Measurements from ENCODE around the gene CHRD.

The CHRD gene

DNA sequence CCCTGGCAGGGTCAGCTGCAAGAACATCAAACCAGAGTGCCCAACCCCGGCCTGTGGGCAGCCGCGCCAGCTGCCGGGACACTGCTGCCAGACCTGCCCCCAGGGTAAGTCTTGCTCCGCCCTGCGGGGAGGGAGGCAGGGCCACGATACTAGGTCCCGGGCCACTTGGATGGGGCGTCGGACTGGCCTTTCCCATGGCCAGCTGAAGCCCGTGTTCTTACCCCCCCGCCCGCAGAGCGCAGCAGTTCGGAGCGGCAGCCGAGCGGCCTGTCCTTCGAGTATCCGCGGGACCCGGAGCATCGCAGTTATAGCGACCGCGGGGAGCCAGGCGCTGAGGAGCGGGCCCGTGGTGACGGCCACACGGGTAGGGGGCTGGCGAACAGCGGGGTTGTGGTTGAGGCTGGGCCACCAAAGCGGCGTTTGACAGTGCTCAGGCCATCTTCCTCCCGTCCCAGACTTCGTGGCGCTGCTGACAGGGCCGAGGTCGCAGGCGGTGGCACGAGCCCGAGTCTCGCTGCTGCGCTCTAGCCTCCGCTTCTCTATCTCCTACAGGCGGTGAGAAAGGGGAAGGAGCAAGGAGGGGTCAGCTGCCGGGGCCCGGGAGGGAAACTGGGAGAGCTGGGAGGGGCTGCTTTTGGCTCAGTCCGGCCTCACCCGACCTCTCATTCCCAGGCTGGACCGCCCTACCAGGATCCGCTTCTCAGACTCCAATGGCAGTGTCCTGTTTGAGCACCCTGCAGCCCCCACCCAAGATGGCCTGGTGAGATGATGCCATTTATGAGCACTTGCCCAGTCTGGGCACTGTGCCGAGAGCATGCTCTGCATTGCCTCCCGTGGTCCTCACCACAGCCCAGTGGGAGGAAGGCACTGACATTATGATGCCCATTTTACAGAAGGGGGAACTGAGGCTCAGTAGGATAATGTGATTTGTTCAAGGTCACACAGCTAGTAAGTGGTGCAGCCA lies 1.7 kb downstream of the CHRD start:
- Histone ChIP-seq H3K4me3 (ENCODE audit: low read length) (peak overlapping the region; percentile 2), H3K9ac (ENCODE audit: low read length) (no peak overlapping the region), H3K27me3 (ENCODE audit: control insufficient read depth, insufficient read depth, low read length) (peaks cover 49% of the 10 kb centered on the region), H3K4me1 (ENCODE audit: control insufficient read depth, insufficient read depth, low read length) (peaks cover 24% of the 10 kb centered on the region), H3K9me3 (ENCODE audit: control insufficient read depth, low read length) (no peaks in the 10 kb centered on the region), H3K36me3 (ENCODE audit: control insufficient read depth, insufficient read depth, low read length) (no peaks in the 10 kb centered on the region)

- Histone ChIP-seq H3K27me3 (ENCODE audit: control insufficient read depth, insufficient read depth, low read length) (peaks cover 44% of the 10 kb centered on the region), H3K4me1 (ENCODE audit: control insufficient read depth, insufficient read depth, low read length) (peaks cover 23% of the 10 kb centered on the region), H3K9me3 (ENCODE audit: control insufficient read depth, low read length) (no peaks in the 10 kb centered on the region), H3K4me3 (ENCODE audit: low read length) (no peak overlapping the region), H3K9ac (ENCODE audit: low read length) (no peak overlapping the region), H3K36me3 (ENCODE audit: control insufficient read depth, insufficient read depth, low read length) (no peaks in the 10 kb centered on the region)
Observed at GRCh38 chr3:184382326-184383032, 2.6 kb downstream of the CHRD start.

DNA sequence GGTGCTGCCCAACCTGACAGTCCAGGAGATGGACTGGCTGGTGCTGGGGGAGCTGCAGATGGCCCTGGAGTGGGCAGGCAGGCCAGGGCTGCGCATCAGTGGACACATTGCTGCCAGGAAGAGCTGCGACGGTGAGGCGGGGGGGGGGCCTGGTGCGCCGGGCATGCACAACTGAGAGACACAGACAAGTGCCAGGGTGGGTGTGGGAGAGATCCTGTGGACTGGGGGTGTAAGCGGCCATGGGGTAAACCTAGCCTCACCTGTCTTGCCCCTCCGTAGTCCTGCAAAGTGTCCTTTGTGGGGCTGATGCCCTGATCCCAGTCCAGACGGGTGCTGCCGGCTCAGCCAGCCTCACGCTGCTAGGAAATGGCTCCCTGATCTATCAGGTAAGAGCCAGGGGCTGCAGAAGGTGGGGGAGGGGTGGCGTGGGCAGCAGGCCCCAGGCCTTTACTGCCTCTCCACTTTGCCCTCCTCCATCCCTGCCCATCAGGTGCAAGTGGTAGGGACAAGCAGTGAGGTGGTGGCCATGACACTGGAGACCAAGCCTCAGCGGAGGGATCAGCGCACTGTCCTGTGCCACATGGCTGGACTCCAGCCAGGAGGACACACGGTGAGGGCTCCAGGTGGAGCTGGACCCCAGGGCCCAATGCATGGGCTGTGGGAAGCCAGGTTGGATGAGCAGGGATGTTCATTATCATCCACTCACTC lies 3.3 kb downstream of the CHRD start:
- Histone ChIP-seq H3K9me3 (ENCODE audit: control insufficient read depth, low read length) (no peaks in the 10 kb centered on the region), H3K4me1 (ENCODE audit: control insufficient read depth, insufficient read depth, low read length) (peaks cover 16% of the 10 kb centered on the region), H3K36me3 (ENCODE audit: control insufficient read depth, insufficient read depth, low read length) (no peaks in the 10 kb centered on the region), H3K4me3 (ENCODE audit: low read length) (no peak overlapping the region), H3K9ac (ENCODE audit: low read length) (no peak overlapping the region), H3K27me3 (ENCODE audit: control insufficient read depth, insufficient read depth, low read length) (peaks cover 37% of the 10 kb centered on the region)

GRCh38 chr3:184384342-184384741 lies 4.5 kb downstream of the CHRD start:
- Histone ChIP-seq H3K36me3 (ENCODE audit: control insufficient read depth, insufficient read depth, low read length) (no peaks in the 10 kb centered on the region), H3K4me1 (ENCODE audit: control insufficient read depth, insufficient read depth, low read length) (peaks cover 13% of the 10 kb centered on the region), H3K4me3 (ENCODE audit: low read length) (no peak overlapping the region), H3K27me3 (ENCODE audit: control insufficient read depth, insufficient read depth, low read length) (peaks cover 26% of the 10 kb centered on the region), H3K9ac (ENCODE audit: low read length) (no peak overlapping the region), H3K9me3 (ENCODE audit: control insufficient read depth, low read length) (no peaks in the 10 kb centered on the region)

- no peaks in the 10 kb centered on the region for H3K36me3 ChIP-seq (ENCODE audit: control insufficient read depth, insufficient read depth, low read length)
- no peak overlapping the region for H3K4me3 ChIP-seq (ENCODE audit: low read length)
- H3K9me3 ChIP-seq (ENCODE audit: control insufficient read depth, low read length): no peaks in the 10 kb centered on the region
- peaks cover 24% of the 10 kb centered on the region for H3K27me3 ChIP-seq (ENCODE audit: control insufficient read depth, insufficient read depth, low read length)
- peaks cover 11% of the 10 kb centered on the region for H3K4me1 ChIP-seq (ENCODE audit: control insufficient read depth, insufficient read depth, low read length)
- no peak overlapping the region for H3K9ac ChIP-seq (ENCODE audit: low read length)
Observed at GRCh38 chr3:184384856-184385422, 5.1 kb downstream of the CHRD start.

DNA sequence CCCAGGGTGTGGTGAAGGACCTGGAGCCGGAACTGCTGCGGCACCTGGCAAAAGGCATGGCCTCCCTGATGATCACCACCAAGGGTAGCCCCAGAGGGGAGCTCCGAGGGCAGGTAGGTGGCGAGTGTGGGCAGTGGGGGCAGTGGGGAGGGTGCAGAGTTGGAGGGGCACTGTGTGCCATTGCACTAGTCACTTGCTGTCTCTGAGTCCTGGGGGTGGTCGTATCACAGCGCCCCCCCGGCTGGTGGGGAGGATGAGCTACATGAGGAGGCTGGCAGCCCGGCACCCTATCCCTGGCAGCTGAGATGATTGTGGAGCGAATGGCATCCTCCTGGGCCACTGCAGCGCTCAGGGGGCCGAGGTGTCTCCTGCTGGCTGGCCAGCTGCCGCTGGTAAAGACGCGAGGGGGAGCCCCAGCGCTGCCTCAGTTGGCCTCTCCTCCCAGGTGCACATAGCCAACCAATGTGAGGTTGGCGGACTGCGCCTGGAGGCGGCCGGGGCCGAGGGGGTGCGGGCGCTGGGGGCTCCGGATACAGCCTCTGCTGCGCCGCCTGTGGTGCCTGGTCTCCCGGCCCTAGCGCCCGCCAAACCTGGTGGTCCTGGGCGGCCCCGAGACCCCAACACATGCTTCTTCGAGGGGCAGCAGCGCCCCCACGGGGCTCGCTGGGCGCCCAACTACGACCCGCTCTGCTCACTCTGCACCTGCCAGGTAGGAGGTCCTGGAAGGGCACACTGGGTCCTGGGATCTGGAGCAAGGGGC lies 6.4 kb downstream of the CHRD start:
- peaks cover 16% of the 10 kb centered on the region for H3K27me3 ChIP-seq (ENCODE audit: control insufficient read depth, insufficient read depth, low read length)
- peaks cover 4% of the 10 kb centered on the region for H3K4me1 ChIP-seq (ENCODE audit: control insufficient read depth, insufficient read depth, low read length)
- H3K4me3 ChIP-seq (ENCODE audit: low read length): no peak overlapping the region
- no peak overlapping the region for H3K9ac ChIP-seq (ENCODE audit: low read length)
- H3K9me3 ChIP-seq (ENCODE audit: control insufficient read depth, low read length): no peaks in the 10 kb centered on the region
- H3K36me3 ChIP-seq (ENCODE audit: control insufficient read depth, insufficient read depth, low read length): no peaks in the 10 kb centered on the region

GRCh38 chr3:184387174-184387714 lies 7.4 kb downstream of the CHRD start:
- Histone ChIP-seq H3K4me1 (ENCODE audit: control insufficient read depth, insufficient read depth, low read length) (no peaks in the 10 kb centered on the region), H3K27me3 (ENCODE audit: control insufficient read depth, insufficient read depth, low read length) (peaks cover 6% of the 10 kb centered on the region), H3K9ac (ENCODE audit: low read length) (no peak overlapping the region), H3K9me3 (ENCODE audit: control insufficient read depth, low read length) (no peaks in the 10 kb centered on the region), H3K4me3 (ENCODE audit: low read length) (no peak overlapping the region), H3K36me3 (ENCODE audit: control insufficient read depth, insufficient read depth, low read length) (no peaks in the 10 kb centered on the region)

DNA sequence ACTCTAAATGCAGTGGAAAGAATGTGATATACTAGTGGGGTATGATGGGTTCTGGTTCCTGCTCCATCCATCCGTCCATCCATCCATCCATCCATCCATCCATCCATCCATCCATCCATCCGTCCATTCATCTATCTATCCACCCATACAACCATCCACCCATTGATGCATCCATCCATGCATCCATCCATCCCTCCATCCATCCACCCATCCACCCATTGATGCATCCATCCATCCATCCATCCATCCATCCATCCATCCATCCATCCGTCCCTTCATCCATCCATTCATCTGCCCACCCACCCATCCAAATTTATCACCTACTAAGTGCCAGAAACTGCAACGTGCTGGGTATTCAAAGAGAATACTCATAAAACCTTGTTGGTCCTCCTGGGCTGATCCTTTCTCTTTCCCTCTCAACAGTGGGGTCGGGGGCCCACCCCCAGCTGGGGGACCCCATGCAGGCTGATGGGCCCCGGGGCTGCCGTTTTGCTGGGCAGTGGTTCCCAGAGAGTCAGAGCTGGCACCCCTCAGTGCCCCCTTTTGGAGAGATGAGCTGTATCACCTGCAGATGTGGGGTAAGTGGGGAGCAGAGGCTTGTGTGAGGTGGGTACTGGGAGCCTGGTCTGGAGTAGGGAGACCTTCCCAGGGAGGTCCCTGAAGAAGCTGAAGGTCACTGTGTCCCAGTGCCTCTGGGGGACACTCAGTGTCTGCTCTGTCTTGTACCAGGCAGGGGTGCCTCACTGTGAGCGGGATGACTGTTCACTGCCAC lies 8.5 kb downstream of the CHRD start:
- Histone ChIP-seq H3K9me3 (ENCODE audit: control insufficient read depth, low read length) (no peaks in the 10 kb centered on the region), H3K27me3 (ENCODE audit: control insufficient read depth, insufficient read depth, low read length) (no peaks in the 10 kb centered on the region), H3K36me3 (ENCODE audit: control insufficient read depth, insufficient read depth, low read length) (no peaks in the 10 kb centered on the region), H3K4me3 (ENCODE audit: low read length) (no peak overlapping the region), H3K4me1 (ENCODE audit: control insufficient read depth, insufficient read depth, low read length) (no peaks in the 10 kb centered on the region), H3K9ac (ENCODE audit: low read length) (no peak overlapping the region)

DNA sequence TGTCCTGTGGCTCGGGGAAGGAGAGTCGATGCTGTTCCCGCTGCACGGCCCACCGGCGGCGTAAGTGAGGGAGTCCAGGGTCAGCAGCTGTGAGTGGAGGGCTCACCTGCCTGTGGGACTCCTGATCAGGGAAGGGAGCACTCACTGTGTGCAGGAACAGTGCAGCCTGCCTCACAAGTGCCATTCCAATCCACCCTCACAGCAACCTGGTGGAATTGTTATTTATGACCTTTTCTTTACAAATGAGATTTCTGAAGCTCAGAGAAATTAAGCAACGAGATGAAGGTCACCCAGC lies 9.0 kb downstream of the CHRD start:
- Histone ChIP-seq H3K9ac (ENCODE audit: low read length) (no peak overlapping the region), H3K4me3 (ENCODE audit: low read length) (no peak overlapping the region), H3K27me3 (ENCODE audit: control insufficient read depth, insufficient read depth, low read length) (no peaks in the 10 kb centered on the region), H3K4me1 (ENCODE audit: control insufficient read depth, insufficient read depth, low read length) (no peaks in the 10 kb centered on the region), H3K9me3 (ENCODE audit: control insufficient read depth, low read length) (no peaks in the 10 kb centered on the region), H3K36me3 (ENCODE audit: control insufficient read depth, insufficient read depth, low read length) (no peaks in the 10 kb centered on the region)

DNA sequence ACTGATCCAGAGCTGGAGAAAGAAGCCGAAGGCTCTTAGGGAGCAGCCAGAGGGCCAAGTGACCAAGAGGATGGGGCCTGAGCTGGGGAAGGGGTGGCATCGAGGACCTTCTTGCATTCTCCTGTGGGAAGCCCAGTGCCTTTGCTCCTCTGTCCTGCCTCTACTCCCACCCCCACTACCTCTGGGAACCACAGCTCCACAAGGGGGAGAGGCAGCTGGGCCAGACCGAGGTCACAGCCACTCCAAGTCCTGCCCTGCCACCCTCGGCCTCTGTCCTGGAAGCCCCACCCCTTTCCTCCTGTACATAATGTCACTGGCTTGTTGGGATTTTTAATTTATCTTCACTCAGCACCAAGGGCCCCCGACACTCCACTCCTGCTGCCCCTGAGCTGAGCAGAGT lies 9.5 kb downstream of the CHRD start:
- Histone ChIP-seq H3K4me3 (ENCODE audit: low read length) (no peak overlapping the region), H3K27me3 (ENCODE audit: control insufficient read depth, insufficient read depth, low read length) (no peaks in the 10 kb centered on the region), H3K36me3 (ENCODE audit: control insufficient read depth, insufficient read depth, low read length) (no peaks in the 10 kb centered on the region), H3K4me1 (ENCODE audit: control insufficient read depth, insufficient read depth, low read length) (no peaks in the 10 kb centered on the region), H3K9me3 (ENCODE audit: control insufficient read depth, low read length) (no peaks in the 10 kb centered on the region), H3K9ac (ENCODE audit: low read length) (no peak overlapping the region)
